Measurements from ENCODE around the gene AP4B1.
A peak's percentile ranks its signal among the peaks of the same experiment; 100 is the strongest.
"Not testable (repeated sequence)": the region's sequence is repeated elsewhere in the genome, so short reads cannot be mapped to it uniquely, and the experiment has no call there.

Gene AP4B1

DNA sequence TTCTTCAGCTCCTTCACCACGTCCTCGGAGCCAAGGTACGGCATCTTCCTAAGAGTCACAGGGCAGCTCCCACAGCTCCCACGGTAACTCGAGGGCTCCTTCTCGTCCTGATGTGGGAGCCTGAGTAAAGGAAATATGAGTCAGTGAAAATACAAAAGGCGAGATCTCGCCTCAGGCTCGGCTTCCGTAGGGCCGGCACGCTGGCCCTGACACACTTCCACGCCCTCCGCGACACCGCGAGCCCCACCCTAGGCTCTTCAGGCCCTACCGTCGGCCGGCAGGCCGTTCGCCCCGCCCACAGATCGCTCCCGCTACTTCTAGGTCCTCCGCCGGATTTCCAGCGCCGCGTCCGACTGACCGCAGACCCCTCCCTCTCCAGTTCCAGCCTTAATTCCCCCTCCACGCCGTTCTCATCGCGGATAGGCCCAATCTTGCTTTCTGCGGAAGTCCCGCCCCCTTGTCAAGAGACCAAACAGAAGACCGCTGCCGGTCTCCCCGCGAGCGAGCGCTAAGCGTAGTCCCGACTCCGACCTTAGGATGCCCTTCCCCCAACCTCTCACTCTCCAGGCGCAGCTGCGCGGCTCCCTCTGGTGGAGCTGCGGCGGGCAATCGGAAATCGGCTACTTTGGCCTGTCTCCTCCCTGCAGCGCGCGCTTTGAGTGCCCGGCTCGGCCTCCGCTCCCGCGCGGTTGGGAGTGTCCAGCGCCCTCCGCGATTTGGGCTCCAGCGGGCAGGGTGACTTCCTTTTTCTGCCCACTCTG lies at the start of gene AP4B1, which contains the start of gene DCLRE1B:
Gene AP4B1 (minus strand): TSS at position 126 of the 761 bp plus-strand sequence. CDS start 82 bp downstream, at position 44.
Gene DCLRE1B (plus strand): TSS at position 653 of the 761 bp plus-strand sequence. CDS start 261 bp downstream, outside the sequence.
- peak; percentile 99 for DNase-seq

DNA sequence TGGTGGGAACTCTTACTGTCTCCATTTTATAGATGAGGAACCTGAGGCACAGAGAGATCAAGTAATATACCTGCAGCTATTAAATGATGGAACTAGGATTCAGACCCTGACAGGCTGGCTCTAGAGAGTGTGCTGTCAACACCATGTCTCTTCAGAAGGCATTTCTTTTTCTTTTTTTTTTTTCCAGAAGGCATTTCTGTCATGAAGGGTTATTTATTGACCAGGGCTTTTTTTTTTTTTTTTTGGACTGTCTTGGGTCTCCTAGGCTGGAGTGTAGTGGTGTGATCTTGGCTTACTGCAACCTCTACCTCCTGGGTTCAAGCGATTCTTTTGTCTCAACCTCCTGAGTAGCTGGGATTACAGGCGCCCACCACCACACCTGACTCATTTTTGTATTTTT lies 47.1 kb upstream of the AP4B1 start:
- no peak for DNase-seq

DNA sequence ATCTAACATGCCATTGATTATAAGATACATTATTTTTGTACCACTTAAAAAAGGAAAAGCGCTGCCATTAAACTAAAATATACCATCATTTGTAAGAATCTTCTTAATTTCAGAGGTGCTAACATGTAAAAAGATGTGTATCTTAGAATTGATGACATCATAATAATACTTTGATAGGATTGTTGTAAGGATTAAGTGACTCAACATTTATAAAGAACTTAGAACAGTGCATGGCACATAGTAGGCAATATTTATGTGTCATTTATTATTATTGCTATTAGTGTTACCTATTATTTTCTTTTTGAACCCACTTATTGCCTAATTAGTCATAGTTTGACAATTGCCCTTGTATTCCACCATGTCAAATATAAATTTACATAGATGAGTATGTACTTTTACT lies 46.3 kb upstream of the AP4B1 start:
- DNase-seq = no peak

DNA sequence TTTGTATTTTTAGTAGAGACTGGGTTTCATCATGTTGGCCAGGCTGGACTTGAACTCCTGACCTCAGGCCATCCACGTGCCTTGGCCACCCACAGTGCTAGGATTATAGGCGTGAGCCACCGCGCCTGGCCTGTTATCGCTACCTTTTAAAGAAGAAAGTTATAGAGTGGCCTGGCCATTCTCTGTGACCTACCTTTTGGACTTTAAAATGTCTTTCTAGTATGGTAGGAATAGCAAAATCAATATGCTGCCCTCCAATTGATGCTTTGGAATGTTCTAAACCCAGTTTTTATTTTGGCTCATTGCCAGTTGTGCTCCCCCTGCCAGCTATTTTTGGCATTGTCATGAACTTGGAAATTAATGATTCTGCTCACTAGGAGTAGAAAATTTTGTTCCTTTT lies 44.4 kb upstream of the AP4B1 start:
- DNase-seq = no peak

DNA sequence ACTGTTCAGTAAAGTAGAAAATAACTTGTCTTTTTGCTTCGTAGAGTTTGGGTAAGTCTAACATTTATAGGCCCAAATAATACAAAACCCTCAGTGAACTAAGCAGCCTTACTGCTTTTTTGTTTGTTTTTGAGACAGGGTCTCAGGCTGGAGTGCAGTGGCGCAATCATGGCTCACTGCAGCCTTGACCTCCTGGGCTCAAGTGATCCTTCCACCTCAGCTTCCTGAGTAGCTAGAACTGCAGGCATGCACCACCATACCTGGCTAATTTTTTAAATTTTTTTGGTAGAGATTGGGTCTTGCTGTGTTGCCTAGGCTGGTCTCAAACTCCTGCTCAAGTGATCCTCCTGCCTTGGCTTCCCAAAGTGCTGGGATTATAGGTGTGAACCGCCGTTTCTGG lies 43.6 kb upstream of the AP4B1 start:
- not testable (repeated sequence) for DNase-seq

DNA sequence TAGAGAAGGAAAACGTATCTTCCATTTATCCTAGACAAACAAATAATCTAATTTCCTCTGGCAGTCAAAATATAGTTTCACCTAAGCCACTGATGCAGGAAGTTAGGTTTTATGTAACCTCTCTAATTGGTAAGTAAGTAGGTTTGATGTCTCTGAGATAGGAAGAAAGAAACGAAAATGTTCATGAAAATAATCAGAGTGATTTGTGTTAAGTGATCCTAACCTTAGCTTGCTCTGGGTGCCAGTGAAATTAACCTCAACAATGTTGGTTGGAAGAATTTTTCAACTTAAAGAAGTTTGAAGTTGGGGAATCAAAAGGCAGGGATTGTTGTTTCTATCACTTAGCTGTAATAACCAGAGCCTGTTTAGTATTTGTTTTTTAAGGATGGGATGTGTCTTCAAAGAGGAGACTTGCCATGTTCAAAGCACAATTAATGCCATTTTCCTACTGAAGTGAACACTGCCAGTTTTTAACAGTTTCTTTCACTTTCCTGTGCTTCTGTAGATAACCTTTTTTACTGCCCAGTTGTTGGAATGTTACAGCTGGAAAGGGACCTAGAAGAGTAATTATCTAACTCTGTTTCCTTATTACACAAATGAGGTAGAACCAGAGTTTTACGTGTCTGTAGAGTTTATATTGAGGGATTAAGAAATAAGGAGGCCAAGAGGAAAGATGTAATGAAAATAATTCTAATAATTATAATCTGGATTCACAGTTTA lies 42.9 kb upstream of the AP4B1 start:
- no peak for DNase-seq

DNA sequence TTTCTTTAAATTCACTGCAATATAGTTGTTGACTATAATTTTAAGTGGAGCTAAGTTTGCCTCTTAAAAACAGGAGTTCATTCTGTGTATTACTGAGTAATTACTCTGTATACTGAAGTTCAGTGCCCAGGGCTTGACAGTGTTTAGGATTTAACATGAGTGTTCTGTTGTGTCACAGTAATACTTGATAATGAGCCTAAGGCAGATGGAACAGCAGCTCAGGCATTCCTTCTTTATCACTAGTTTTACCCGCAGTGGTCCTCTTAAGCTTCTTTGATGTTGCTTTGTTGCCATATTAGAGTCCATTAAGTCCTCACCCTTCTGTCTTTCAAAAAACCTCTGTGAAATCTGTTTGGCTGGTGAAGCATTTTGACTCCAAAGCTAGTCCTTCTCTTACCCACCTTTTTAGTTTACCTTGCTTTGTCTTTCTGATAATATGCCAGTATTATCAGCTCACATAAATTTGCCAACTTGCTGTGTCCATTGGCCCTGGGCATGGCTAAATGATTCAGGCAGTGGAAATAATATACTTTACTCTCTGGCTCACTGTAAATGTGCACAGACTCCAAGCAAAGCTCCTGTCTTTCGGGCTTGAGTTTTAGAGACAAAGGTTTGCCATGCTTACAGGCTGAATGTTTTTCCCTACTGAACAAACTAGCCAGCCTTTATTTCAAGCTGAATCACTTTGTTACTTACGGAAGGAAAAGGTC lies 42.2 kb upstream of the AP4B1 start:
- DNase-seq = no peak

DNA sequence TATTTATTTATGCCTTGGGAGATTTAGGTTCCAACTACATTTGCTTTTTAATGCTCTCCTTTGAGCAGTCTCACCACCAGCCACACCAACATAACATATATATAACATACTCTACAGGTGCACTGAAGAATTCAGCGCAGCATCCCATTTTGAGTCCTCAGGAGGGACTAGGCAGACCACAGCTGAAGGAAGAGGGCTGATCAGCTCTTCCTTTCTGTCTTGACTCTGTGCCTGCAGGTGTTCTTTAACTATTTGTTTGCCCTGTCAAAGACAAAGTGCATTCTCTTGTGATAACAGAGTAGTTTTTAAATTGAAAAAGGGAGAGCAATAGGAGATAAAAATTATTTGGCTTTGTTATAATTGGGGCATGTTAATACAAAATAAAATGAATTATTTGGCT lies 41.5 kb upstream of the AP4B1 start:
- DNase-seq = no peak

DNA sequence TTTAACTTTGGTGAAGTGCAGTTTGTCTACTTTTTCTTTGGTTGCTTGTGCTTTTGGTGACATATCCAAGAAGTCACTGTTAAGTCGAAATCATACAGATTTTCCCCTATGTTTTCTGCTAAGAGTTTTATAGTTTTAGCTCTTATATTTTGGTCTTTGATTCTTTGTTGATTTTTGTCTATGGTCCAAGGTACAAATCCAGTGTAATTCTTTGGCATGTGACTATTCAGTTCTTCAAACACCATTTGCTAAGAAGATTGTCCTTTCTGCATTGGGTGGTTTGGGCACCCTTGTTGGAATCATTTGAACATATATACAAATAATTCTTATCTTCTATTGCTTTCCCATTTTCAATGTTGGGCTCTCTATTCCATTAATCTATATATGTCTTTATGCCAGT lies 40.7 kb upstream of the AP4B1 start:
- no peak for DNase-seq

DNA sequence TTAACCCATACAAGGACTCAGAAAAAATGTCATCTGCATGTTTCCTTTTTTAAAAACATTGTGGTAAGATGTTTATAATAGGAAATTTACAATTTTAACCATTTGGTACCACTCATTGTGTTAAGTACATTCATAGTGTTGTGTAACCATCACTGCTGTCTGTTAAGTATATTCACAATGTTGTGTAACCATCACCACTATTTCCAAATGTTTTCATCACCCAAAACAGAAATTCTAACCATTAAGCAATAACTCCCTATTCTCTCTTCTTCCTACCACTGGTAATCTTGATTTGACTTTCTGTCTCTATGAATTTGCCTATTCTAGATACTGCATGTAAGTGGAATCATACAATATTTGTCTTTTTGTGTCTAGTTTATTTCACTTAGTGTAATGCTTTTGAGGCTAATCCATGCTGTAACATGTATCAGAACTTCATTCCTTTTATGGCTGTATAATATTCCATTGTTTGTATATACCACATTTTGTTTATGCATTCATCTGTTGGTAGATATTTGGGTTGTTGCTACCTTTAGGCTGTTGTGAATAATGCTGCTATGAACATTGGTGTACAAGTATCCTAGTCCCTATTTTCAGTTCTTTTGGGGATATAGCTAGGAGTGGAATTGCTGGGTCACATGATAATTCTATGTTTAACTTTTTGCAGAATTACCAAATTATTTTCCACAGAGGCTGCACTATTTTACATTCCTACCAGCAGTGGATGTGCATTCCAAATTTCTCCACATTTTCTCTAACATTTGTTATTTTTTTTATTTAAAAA lies 38.6 kb upstream of the AP4B1 start:
- DNase-seq = no peak

DNA sequence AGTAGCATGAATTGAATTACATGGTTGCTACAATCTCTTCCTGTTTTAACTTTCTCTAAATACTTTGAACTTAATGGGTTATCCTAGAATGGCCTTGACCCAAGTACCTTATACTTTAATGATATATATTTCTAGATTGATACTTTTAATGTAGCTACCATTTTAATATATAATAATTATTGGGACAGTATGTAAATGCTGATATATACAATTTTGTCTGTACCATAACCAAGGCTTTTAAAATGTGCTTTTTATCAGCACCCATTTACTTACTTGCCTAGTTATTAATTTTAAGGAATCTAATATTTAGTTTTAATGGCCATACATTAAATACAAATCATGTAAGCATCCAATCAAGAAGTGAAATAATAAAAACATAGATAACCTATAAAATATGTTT lies 37.9 kb upstream of the AP4B1 start:
- DNase-seq = no peak

DNA sequence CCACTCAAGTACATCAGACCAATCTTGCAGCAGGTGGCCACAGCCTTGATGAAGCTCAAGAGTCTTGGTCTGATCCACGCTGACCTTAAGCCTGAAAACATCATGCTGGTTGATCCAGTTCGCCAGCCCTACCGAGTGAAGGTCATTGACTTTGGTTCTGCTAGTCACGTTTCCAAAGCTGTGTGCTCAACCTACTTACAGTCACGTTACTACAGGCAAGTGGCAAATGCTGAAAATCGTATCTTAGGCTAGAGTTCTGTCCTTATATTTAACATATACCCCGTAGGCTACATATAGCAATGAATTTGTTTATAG lies 36.6 kb upstream of the AP4B1 start:
- DNase-seq = no peak

DNA sequence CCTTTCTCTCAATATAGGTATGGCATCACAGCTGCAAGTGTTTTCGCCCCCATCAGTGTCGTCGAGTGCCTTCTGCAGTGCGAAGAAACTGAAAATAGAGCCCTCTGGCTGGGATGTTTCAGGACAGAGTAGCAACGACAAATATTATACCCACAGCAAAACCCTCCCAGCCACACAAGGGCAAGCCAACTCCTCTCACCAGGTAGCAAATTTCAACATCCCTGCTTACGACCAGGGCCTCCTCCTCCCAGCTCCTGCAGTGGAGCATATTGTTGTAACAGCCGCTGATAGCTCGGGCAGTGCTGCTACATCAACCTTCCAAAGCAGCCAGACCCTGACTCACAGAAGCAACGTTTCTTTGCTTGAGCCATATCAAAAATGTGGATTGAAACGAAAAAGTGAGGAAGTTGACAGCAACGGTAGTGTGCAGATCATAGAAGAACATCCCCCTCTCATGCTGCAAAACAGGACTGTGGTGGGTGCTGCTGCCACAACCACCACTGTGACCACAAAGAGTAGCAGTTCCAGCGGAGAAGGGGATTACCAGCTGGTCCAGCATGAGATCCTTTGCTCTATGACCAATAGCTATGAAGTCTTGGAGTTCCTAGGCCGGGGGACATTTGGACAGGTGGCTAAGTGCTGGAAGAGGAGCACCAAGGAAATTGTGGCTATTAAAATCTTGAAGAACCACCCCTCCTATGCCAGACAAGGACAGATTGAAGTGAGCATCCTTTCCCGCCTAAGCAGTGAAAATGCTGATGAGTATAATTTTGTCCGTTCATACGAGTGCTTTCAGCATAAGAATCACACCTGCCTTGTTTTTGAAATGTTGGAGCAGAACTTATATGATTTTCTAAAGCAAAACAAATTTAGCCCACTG lies 36.0 kb upstream of the AP4B1 start:
- DNase-seq = peak; percentile 69

DNA sequence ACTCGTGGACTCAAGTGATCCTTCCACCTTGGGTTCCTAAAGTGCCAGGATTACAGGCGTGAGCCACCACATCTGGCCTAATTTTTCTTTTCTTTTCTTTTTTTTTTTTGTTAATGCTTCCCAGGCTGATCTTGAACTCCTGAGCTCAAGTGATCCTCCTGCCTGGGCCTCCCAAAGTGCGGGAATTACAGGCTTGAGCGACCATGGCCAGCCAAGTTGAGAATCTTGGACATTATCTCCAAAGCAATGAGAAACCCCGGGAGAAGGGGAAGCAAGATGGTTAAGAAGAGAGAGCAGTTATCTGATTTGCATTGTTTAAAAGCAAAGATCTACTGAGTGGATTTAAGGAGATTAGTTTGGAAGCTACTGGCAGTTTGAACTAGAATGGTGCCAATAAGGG lies 33.6 kb upstream of the AP4B1 start:
- no peak for DNase-seq

DNA sequence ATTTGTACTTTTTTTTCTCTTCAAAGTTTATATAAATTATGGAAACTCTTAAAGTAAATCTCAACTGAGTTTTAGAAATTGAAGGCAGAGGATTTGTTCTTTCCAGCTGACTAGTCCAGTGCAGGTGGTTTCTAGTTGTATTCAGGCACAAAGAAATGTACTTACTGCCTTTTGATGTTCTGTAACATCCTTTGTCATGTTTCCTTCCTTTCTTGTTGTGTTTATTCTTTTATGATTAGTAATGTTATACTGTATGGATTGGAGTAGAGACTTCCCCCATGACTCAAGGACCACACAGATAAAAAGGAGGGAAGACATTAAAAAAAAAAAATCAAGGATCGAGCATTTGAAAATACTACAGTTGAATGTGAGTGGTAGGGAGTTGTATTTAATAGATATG lies 32.5 kb upstream of the AP4B1 start:
- DNase-seq = no peak

DNA sequence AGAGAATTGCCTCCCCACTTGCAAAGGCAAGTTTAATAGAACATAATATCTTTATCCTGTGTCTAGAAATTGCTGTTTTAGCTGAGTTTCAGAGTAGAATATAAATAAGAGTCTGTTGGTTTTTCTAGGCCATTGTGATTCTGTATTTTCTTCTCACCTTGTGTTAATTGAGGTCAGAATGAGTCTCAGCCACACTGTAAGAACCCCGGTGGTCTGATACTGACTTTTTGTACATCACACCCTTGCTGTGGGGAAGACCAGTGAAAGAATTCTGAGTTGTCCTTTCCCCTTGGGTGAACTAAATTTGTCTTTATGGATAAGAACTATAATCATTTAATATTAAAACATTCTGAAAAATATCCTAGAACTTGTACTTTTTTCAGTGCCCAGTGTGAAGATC lies 31.4 kb upstream of the AP4B1 start:
- no peak for DNase-seq

DNA sequence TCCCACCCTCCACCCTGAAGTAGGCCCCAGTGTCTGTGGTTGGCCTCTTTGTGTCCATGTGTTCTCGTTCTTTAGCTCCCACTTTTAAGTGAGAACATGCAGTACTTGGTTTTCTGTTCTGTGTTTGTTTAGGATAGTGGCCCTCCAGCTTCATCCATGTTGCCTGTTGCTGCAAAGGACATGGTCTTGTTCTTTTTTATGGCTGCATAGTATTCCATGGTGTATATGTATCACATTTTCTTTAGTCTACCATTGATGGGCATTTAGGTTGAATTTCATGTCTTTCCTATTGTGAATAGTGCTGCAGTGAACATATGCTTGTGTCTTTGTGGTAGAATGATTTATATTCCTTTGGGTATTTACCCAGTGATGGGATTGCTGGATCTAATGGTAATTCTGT lies 30.6 kb upstream of the AP4B1 start:
- DNase-seq = no peak

DNA sequence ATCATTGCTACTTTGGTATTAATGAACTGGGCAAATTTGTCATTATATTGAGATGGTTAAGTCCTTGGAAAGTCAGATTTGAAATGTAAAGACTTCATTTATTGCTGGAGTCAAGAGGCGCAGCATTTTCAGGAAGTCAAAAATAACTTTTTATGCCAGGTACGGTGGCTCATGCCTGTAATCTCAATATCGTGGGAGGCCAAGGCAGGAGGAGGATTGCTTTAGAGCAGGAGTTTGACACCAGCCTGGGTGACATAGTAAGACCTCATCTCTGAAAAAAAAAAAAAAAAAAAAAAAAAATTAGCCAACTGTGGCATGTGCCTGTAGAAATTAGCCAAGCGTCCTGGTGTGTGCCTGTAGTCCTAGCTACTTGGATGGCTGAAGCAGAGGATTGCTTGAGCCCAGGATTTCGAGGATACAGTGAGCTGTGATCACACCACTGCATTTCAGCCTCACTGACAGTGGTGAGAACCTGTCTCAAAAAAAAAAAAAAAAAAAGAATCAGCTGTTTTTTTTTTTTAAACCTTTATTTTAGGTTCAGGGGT lies 30.0 kb upstream of the AP4B1 start:
- DNase-seq = no peak

DNA sequence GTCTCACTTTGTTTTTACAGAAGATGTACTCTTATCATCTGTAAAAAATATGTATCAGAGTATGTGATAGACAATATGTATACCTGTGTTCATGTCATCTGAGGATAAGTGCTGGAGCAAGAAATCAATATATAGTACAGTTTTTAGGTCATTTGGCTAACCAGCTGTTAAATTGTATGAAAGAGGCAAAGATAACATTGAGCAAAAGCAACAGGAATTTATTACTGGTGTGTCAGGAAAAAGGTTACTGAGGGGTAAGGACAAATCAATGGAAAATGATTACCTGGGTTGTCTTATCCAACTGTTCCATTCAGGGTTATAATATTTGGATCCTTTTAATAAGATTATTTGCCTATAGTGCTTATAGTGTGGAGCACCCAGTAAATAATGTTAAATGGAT lies 29.4 kb upstream of the AP4B1 start:
- no peak for DNase-seq

DNA sequence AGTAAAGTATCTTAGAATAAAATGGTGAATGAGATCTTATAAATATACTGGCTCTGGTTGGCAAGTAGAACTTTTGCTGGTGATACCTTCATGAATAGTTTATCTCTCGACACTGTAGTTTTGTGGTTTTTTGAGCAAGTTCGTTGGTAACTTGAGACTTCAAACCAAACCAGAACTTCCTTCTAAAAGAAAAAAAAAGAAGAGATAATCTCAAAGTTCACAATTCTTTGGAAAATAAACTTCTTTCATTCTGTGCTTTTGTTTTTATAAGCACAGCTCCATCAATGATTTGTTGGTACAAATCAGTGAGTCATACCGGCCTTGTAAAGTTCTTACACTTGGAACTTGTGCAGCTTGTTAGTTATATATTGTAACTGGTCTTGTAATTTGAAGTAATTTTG lies 26.9 kb upstream of the AP4B1 start:
- peak; percentile 55 for DNase-seq

DNA sequence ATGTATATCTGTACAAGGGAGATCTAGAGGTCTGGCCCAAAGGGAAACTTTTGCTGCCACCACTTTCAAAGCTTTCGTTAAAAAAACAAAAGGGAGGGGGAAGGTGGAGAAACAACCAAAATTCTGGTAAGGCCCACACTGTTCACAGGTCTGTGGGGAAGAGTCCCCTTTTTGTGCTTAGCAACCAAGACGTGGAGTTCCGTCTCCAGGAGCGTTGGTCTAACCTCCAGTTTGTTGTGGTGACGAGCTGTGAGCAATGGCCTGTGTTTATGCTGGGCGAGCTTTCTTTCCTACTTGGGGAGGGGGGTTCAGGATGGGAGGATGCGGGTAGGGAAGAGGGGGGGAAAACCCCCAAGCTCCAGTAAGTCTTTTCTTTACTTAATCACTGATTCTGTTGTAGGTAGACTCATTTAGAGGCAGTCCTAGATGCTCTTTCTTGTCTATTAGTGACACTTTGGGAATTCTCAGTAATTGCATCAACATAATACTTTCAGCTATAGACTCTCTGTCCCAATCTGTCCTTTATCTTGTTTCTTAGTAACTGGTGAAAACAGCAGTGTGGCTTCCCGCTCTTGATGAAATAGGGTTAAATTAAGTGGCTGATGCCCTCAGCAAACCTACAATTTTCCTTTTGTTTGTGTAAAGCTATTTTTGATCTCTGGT lies 26.0 kb upstream of the AP4B1 start:
- DNase-seq = peak; percentile 75
